AG09309 (cell line): Measurements from ENCODE around the gene TEX30.

Experiments
- DNase-seq: peaks from one replicate; pipeline ENCODE4 v3.0.0-alpha.2; 2010; ENCODE audit warnings: low read depth
- H3K4me3 ChIP-seq: 2 replicates; pipeline ENCODE4 v1.5.1; 2011; ENCODE audit warnings: mild to moderate bottlenecking, low read depth, low read length, moderate library complexity; ENCODE audit not compliant: control insufficient read depth
- CTCF ChIP-seq: IDR thresholded peaks from 2 replicates; pipeline ENCODE4 v1.5.1; 2011; ENCODE audit warnings: mild to moderate bottlenecking, low read depth, low read length, inconsistent platforms; ENCODE audit not compliant: insufficient read depth, control insufficient read depth; ENCODE audit errors: missing control alignments

Gene TEX30

DNA sequence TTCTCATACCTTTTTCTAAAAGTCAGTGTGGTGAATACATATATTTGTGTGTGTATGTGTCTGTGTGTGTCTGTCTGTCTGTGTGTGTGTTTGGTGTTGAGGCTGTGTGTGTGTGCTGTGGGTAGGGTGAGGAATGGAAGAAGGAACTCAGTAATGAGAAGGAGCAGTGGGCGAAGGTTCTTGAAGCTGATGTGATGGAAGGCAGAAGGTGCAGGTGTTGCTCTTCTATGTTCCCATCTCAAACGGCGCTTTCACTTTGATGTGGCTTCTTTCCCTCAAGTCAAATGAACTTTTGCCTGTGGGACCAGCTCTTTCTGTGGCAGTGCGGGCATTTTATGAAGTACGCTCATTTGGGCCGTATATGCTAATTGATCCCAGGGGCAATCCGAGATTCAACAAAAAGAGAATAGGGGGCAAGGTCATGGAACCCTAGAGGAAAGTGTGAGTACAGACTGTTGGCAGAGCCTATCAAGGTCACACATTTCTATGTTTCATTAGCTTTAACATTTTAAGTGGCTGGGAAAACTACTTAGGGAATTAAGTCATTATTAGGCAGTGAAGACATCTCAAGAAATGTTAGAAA, 40.5 kb upstream of the TEX30 start:
- H3K4me3 ChIP-seq = no peak overlapping the region
- TF ChIP-seq CTCF = no peak
- no peak for DNase-seq

- no peak for DNase-seq
- H3K4me3 ChIP-seq = no peak overlapping the region
- no peak for TF ChIP-seq CTCF
These were observed 39.2 kb upstream of the TEX30 start for GRCh38 chr13:102812611-102813287.

GRCh38 chr13:102807699-102808098, 34.1 kb upstream of the TEX30 start:
- TF ChIP-seq CTCF = no peak

GRCh38 chr13:102805680-102806079, 32.1 kb upstream of the TEX30 start:
- TF ChIP-seq CTCF = no peak
- no peak for DNase-seq
- H3K4me3 ChIP-seq = no peak overlapping the region

More at GRCh38 chr13:102807699-102808098, 34.1 kb upstream of the TEX30 start:
- DNase-seq = no peak
- H3K4me3 ChIP-seq = no peak overlapping the region

DNA sequence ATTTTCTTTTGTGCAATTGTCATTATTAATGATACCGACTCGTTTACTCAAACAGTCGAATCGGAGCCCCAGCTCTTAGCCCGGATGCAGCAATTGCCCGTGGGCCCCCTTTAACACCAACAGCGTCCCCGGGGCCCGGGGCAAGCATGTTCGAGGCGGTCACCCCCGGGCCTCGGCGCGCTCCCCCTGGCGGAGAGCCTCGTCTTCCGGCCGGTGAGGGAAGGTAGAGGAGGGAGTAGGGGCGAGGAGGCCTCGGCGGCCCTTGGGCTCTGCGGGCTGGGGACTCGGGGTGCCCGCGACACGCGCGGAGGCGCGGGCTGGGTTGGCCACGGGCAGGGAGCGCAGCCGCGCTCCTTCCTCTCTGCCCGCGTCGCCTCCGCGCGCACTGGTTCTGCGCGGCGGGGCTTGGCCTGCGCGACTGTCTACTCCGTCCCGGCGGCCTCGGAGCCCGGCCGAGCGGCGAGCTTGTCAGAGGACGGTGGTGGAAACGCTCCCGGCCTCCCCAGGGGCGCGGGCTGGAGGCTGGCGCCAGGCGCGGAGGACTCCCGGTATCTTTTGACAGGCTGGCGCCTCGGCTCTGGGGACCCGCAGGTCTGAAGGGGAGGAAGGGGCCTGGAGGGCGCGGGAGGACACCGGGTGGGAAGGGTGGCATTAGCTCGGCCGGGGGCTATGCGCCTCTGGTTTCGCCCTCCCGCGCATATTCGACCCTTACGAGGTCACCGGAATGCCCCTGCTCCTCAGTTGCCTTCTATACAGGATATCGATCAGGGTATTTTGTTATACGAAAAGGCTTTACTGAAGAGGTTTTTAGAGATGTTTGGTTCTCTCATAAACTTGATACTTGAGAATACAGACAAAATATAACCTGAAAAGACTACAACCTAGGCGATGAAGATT, 26.8 kb upstream of the TEX30 start:
- peak; percentile 85 for TF ChIP-seq CTCF
- DNase-seq = peak; percentile 13
- H3K4me3 ChIP-seq = peak overlapping the region; percentile 70

DNA sequence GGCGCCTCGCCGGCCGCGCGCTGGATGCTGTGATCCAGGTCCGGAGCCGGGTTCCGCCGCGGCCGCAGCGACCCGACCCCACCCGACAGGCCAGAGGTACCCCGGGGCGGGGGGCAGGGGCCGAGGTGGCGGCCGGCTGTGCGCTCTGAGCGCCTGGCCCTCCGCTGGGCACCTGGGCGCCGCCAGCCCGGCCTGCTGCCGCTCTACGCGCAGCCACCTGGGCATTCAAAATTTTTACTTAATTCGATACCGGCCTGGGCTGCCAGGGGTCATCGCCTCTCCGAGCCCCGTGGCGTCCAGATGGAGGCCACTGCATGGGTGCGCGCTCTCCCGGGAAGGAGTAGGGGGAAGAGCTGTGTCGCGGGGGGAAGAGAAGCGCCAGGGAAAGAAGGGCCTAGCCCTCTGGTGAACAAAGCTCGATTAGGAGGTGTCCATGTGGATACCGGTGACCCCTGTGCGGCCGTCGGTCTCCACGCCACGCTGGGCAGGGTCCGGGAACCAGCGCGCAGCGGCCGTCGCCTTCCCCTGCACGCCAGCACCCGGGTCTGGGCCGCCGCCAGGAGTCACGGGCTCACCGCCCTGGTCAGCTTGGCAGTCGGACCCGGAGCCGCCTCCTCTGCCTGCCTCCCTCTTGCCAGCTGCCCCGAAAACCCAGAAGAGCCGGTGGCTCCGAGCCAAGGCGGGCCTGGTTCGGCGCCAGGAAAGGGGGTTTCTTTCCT, 26.0 kb upstream of the TEX30 start:
- TF ChIP-seq CTCF = no peak
- peak overlapping the region; percentile 70 for H3K4me3 ChIP-seq
- DNase-seq = no peak
